K562 (cell line): ENCODE data around the gene RNASE13. TPM values are rescaled to one million over a fixed set of nuclear protein-coding genes. Genes with fewer than 3 reads are reported as not detected.

ENCODE experiments used
- ATF6 ChIP-seq: sonication (generic); formaldehyde crosslinking; IDR thresholded peaks from 2 replicates; pipeline ENCODE4 v1.4.0; 2020; ENCODE audit warnings: mild to moderate bottlenecking, missing genetic modification reagents
- BHLHE40 ChIP-seq: IDR thresholded peaks from 2 replicates; pipeline ENCODE4 v1.6.1; 2011; ENCODE audit warnings: low read length, improper control_type of control experiment
- CEBPB ChIP-seq: fragments of 450-650 bp; IDR thresholded peaks from 2 replicates; pipeline ENCODE4 v1.6.1; 2016; ENCODE audit warnings: missing genetic modification characterization, missing compliant biosample characterization
- CGGBP1 ChIP-seq: fragments of 250-450 bp; sonication (Bioruptor Pico); IDR thresholded peaks from 2 replicates; pipeline ENCODE4 v1.9.0; 2021; ENCODE audit warnings: mild to moderate bottlenecking
- ELF4 ChIP-seq: fragments of 450-650 bp; formaldehyde crosslinking; IDR thresholded peaks from 2 replicates; pipeline ENCODE4 v1.4.0; 2022; ENCODE audit warnings: missing genetic modification characterization
- ESRRA ChIP-seq: fragments of 450-650 bp; IDR thresholded peaks from 2 replicates; pipeline ENCODE4 v1.6.1; 2014; ENCODE audit warnings: low read depth, mild to moderate bottlenecking, moderate library complexity, borderline replicate concordance
- HNRNPK ChIP-seq: fragments of 200-400 bp; formaldehyde crosslinking; IDR thresholded peaks from one replicate; pipeline ENCODE4 v1.6.1; 2018; ENCODE audit warnings: mild to moderate bottlenecking, low read depth, low read length; ENCODE audit not compliant: poor library complexity, severe bottlenecking
- IRF2 ChIP-seq: sonication (generic); formaldehyde crosslinking; IDR thresholded peaks from 2 replicates; pipeline ENCODE4 v1.8.1; 2022; ENCODE audit warnings: mild to moderate bottlenecking, missing genetic modification reagents
- NCOA6 ChIP-seq: fragments of 450-650 bp; IDR thresholded peaks from 2 replicates; pipeline ENCODE4 v1.6.1; 2017; ENCODE audit warnings: mild to moderate bottlenecking
- NFIC ChIP-seq: fragments of 450-650 bp; IDR thresholded peaks from 2 replicates; pipeline ENCODE4 v1.6.1; 2017; ENCODE audit warnings: mild to moderate bottlenecking, inconsistent platforms
- NKRF ChIP-seq: fragments of 450-650 bp; IDR thresholded peaks from 2 replicates; pipeline ENCODE4 v1.6.1; 2016; ENCODE audit warnings: borderline replicate concordance
- NRF1 ChIP-seq, 2 experiments: fragments of 450-650 bp; IDR thresholded peaks in 1 of 2; conservative IDR thresholded peaks in 1 of 2; 2 replicates each; pipeline ENCODE4 v1.6.1; 2014; ENCODE audit warnings: mild to moderate bottlenecking in 2 of 2
- POLR2G ChIP-seq: fragments of 200-400 bp; formaldehyde crosslinking; IDR thresholded peaks from 2 replicates; pipeline ENCODE4 v1.6.1; 2017; ENCODE audit warnings: low read depth, mild to moderate bottlenecking, antibody characterized with exemption, low read length, moderate library complexity
- SMARCB1 ChIP-seq: IDR thresholded peaks from 2 replicates; pipeline ENCODE4 v1.6.1; 2011; ENCODE audit warnings: improper control_type of control experiment, low read depth; ENCODE audit not compliant: insufficient read length
- SRSF7 ChIP-seq: fragments of 200-400 bp; formaldehyde crosslinking; optimal IDR thresholded peaks from 2 replicates; pipeline ENCODE3; 2017; ENCODE audit warnings: mild to moderate bottlenecking, low read depth, low read length
- ZBTB17 ChIP-seq: fragments of 450-650 bp; formaldehyde crosslinking; IDR thresholded peaks from 2 replicates; pipeline ENCODE4 v1.4.0; 2020; ENCODE audit warnings: mild to moderate bottlenecking
- ZNF609 ChIP-seq: sonication (generic); formaldehyde crosslinking; IDR thresholded peaks from 2 replicates; pipeline ENCODE4 v1.8.1; 2023; ENCODE audit warnings: missing genetic modification reagents, mild to moderate bottlenecking, borderline replicate concordance
- ZNF644 ChIP-seq: fragments of 200-800 bp; sonication (Bioruptor generic); IDR thresholded peaks from 2 replicates; pipeline ENCODE4 v1.6.1; 2016; ENCODE audit warnings: low read depth, missing genetic modification characterization, missing compliant biosample characterization
- polyA plus RNA-seq, 8 experiments: library from polyadenylated mRNA; depleted of rRNA in 4 of 8; stranded (reverse) in 5 of 8; unstranded in 3 of 8; fragments of >200 nt; fragmentation: Nextera tagmentation in 2 of 8; fragmentation: Illumina TruSeq in 1 of 8; extraction: Ambion mirVana in 2 of 8; extraction: Trizol in 1 of 8; gene quantifications; 2 replicates each; pipeline versions ENCODE4 v1.2.1 to v1.2.3, GENCODE V29; 2011 to 2014; ENCODE audit warnings: inconsistent platforms in 1 of 8, missing spikeins in 1 of 8
- total RNA-seq, 7 experiments: library from RNA; depleted of rRNA in 6 of 7; stranded (reverse); fragments of >200 nt in 6 of 7; fragmentation: Illumina TruSeq in 2 of 7; extraction: Trizol in 2 of 7; gene quantifications; 2 replicates each; pipeline versions ENCODE4 v1.2.1 to v1.2.3, GENCODE V29; 2011 to 2021; ENCODE audit warnings: low replicate concordance in 1 of 7

The RNASE13 gene
- total and polyA plus RNA-seq, 9 of the 15 experiments (the other 6 are each of a cell fraction or from before 2014, with no cell fraction given) = not detected

GRCh38 chr14:21024585-21025370 lies 9.8 kb downstream of the RNASE13 start, which contains the start of gene NDRG2 (continued):
- peak; percentile 87 for TF ChIP-seq POLR2G
- no peak for TF ChIP-seq HNRNPK
- peak; percentile 61; the same call in 1 of the 2 replicates for TF ChIP-seq NCOA6
- peak; percentile 42; the same call in 1 of the 2 replicates for TF ChIP-seq CGGBP1 (CRISPR knock-in tag)
- no peak for TF ChIP-seq ZNF644 (tag)
- peak; percentile 20; the same call in 1 of the 2 replicates for TF ChIP-seq NFIC
- no peak for TF ChIP-seq SMARCB1
- no peak for TF ChIP-seq CEBPB (tag)
- peak; percentile 45 to 58 for TF ChIP-seq NRF1 (conservative IDR thresholded peaks at IDR 0.05 in 1 of 2, IDR thresholded peaks at IDR 0.05 in 1 of 2)
- TF ChIP-seq IRF2 (CRISPR knock-in tag) = no peak
- TF ChIP-seq ELF4 (CRISPR knock-in tag) = no peak
- TF ChIP-seq NKRF = peak; percentile 14; the same call in 1 of the 2 replicates
- TF ChIP-seq ZBTB17 (CRISPR knock-in tag) = peak; percentile 48; the same call in 1 of the 2 replicates
- TF ChIP-seq SRSF7 = peak; percentile 35
- no peak for TF ChIP-seq ZNF609 (CRISPR knock-in tag)
- TF ChIP-seq ATF6 (CRISPR knock-in tag) = no peak
- TF ChIP-seq BHLHE40 = no peak
- peak; percentile 73 for TF ChIP-seq ESRRA
